Astrocyte of the spinal cord (primary cell): Measurements from ENCODE around the gene HS6ST1.

Experiments
- DNase-seq: peaks from one replicate; pipeline ENCODE4 v3.0.0; 2011; ENCODE audit warnings: low read depth, low spot score
- H3K4me3 ChIP-seq: 2 replicates; pipeline ENCODE4 v1.5.1; 2011; ENCODE audit warnings: low read depth, mild to moderate bottlenecking, low read length, moderate library complexity
- in situ Hi-C: cut with HindIII; loops from 2 replicates; pipeline ENCODE4 v1.10.0; 2017; ENCODE audit warnings: low sequenced_read_pairs
- TF ChIP-seq, protein P1 (sequence below): IDR thresholded peaks from 2 replicates; pipeline ENCODE4 v1.5.1; 2012; ENCODE audit warnings: low read depth, mild to moderate bottlenecking, low read length, inconsistent platforms

HS6ST1 gene

DNA sequence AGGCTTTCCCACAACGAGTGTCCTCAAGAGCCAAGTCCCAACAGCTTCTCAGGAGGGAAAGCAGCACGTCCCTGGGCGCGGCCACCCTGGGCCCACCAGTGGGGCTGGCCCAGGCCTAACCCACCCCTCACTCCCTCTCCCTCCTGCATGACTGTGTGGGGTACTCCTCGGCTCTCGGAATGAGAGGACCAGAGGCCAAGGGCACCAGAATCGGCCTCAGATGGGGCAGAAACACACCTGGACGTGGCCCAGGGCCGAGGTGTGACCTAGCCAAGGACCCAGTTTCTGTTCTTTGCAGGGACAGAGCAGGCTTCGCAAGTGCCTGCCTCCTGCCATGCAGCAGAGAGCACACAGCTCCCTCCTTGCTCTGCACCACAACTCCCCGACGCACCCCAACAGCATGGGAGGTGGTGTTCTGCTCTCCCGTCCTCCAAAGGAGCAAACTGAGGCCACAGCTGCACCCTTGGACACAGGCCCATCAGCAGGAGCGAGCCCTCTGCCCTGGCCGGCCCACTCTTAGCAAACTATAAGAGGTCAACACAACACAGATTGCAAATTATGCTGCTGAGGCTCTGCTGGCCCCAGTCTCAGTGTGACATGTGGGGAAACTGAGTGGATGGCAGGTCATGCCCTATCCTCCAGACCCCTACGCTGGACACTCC lies 19.7 kb downstream of the HS6ST1 start:
- in situ Hi-C loops: no loop called here
- no peak for DNase-seq
- TF ChIP-seq, protein P1, sequence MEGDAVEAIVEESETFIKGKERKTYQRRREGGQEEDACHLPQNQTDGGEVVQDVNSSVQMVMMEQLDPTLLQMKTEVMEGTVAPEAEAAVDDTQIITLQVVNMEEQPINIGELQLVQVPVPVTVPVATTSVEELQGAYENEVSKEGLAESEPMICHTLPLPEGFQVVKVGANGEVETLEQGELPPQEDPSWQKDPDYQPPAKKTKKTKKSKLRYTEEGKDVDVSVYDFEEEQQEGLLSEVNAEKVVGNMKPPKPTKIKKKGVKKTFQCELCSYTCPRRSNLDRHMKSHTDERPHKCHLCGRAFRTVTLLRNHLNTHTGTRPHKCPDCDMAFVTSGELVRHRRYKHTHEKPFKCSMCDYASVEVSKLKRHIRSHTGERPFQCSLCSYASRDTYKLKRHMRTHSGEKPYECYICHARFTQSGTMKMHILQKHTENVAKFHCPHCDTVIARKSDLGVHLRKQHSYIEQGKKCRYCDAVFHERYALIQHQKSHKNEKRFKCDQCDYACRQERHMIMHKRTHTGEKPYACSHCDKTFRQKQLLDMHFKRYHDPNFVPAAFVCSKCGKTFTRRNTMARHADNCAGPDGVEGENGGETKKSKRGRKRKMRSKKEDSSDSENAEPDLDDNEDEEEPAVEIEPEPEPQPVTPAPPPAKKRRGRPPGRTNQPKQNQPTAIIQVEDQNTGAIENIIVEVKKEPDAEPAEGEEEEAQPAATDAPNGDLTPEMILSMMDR: no peak
- H3K4me3 ChIP-seq: no peak overlapping the region

DNA sequence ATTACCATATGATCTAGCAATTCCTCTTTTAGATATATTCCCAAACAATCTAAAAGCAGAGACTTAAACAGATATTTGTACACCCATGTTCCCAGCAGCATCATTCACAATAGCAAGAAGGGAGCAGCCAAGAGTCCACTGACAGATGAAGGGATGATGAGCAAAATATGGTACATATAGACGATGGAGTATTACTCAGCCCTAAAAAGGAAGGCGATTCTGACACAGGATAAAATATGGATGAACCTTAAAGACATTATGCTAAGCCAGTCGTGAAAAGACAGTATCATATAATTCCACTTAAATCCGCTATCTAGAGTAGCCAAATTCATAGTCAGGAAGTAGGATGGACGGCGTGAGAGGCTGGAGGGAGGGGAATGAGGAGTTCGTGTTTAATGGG lies 20.4 kb downstream of the HS6ST1 start:
- in situ Hi-C loops: no loop called here
- TF ChIP-seq, protein P1: no peak
- no peak for DNase-seq
- no peak overlapping the region for H3K4me3 ChIP-seq

DNA sequence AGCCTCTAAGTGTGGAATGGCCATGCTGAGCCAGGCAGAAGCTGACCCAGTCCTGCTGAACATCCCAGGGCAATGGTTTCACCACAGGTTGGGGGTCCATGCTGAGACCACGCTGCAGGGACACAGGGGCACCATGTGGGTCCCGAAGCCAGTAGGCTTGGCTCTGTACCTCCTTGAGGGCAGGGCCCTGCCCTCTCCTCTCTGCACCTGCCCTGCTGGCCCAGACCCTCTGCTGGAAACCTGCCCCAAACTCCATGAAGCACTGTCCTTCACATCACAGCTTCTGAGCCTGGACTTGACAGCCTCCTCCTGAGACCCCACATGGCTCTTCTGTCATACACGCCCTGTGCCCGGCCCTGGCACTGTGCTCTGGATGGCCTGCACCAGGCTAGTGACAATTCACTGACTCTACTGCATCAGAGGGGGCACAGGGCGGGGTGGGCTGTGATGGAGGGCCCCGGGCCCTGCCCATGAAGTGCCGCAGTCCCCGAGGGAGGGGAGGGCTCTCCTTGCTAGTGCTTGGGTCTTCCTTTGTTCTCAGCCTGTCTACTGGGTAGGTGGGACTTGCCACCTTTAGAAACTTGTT lies 24.7 kb downstream of the HS6ST1 start:
- no peak for DNase-seq
- in situ Hi-C loops: no loop called here
- TF ChIP-seq, protein P1: no peak
- no peak overlapping the region for H3K4me3 ChIP-seq

- TF ChIP-seq, protein P1: peak; percentile 20
- in situ Hi-C loops: no loop called here
- H3K4me3 ChIP-seq: no peak overlapping the region
- DNase-seq: no peak
Observed at GRCh38 chr2:128293426-128293755, 25.3 kb downstream of the HS6ST1 start.

- peak; percentile 62 for DNase-seq
Observed at GRCh38 chr2:128292599-128293425, 25.9 kb downstream of the HS6ST1 start.

DNA sequence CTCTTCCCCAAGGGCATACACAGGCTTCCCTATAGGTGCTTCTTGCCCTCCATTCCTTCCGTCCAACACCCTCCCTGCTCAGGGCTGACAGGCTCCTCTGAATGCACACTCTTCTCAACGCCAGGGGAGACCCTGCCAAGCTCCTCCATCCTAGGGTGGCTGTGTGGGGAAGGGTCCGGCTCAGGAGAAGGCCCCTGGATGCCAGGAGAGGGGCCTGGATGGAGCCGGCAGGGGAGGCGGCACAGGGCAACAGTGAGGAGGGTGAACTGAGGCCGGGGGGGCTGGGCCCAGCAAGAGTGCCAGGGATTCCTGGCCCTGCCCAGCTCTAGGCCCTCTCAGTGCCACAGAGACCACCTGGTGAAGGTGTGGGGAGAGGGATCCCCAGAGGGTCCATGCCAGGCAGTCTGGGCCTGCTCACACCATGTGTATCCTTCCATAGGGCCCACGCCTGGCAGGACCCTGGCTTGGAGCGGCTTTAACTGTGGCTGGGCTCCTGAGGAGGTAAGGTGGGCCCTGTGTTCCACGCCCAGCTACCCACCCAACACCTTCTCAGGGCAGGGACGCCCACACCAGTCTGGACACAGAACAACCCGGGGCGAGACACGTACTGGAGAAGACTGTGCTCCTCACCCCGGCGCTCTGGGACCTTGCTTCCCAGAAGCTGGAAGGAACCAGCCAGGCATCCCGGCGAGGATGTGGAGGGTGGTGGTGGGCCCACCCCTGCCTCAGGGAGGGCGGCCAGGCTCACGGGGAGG lies 26.6 kb downstream of the HS6ST1 start:
- DNase-seq: no peak
- in situ Hi-C loops: no loop called here
- TF ChIP-seq, protein P1: no peak
- H3K4me3 ChIP-seq: no peak overlapping the region

More at GRCh38 chr2:128292599-128293425, 25.9 kb downstream of the HS6ST1 start:
- TF ChIP-seq, protein P1: no peak
- H3K4me3 ChIP-seq: no peak overlapping the region
- in situ Hi-C loops: no loop called here
